K562 (cell line): ENCODE data around the gene PATE2. TPM values are rescaled to one million over a fixed set of nuclear protein-coding genes. Genes with fewer than 3 reads are reported as not detected.

Experiments
- ATAC-seq: fragments of 200-7000 bp; cut with Tn5 transposase; 3 replicates; pipeline ENCODE4 v1.9.1; 2020; ENCODE audit warnings: moderate library complexity
- BruUV-seq: library from RNA; stranded (reverse); fragments of 400-500 nt; replicated peaks from 2 replicates; lab custom pipeline; 2021; lab: Mats Ljungman, UMichigan
- CTCF ChIA-PET: fragments of 300-600 bp; formaldehyde crosslinking; extraction: SDS; loops from one replicate; lab custom pipeline; 2021; ENCODE audit warnings: low intra/inter-chr PET ratio; lab: Yijun Ruan, JAX
- POLR2A ChIA-PET: fragments of 300-600, 350-650 bp; sonication (Branson Sonifier 250); formaldehyde crosslinking; extraction: SDS; loops from one replicate; lab custom pipeline; 2021; ENCODE audit warnings: antibody characterized with exemption, inconsistent platforms; lab: Yijun Ruan, JAX
- DNase-seq, 4 experiments: peaks; one replicate each; pipeline versions ENCODE4 v3.0.0 to v3.0.0-alpha.2; 2011 to 2018; ENCODE audit warnings: low spot score in 3 of 4, mixed read lengths in 3 of 4; ENCODE audit errors: extremely low read depth in 1 of 4
- FAIRE-seq: peaks from 2 replicates; lab custom pipeline; 2011; peaks lifted over from hg19 to GRCh38; lab: Jason Lieb, UNC
- H2AFZ ChIP-seq: 2 replicates; pipeline ENCODE4 v1.6.0; 2011; ENCODE audit warnings: low read depth, low read length, control low read depth, inconsistent platforms
- H3K27ac ChIP-seq: fragments of 200-600 bp; 3 replicates; pipeline ENCODE4 v1.8.0; 2011; ENCODE audit warnings: low read depth, mild to moderate bottlenecking, control low read depth, inconsistent platforms, low read length, moderate library complexity, mixed read lengths; ENCODE audit errors: extremely low read depth
- H3K27me3 ChIP-seq, 2 experiments: fragments of 300-600 bp in 1 of 2; 2 replicates in 1 of 2; 3 replicates in 1 of 2; pipeline versions ENCODE4 v1.6.0 to v1.8.0; 2011; ENCODE audit warnings: inconsistent platforms in 2 of 2, low read length in 2 of 2, mild to moderate bottlenecking in 1 of 2, mixed read lengths in 1 of 2, moderate library complexity in 1 of 2; ENCODE audit not compliant: control insufficient read depth in 2 of 2, insufficient read depth in 2 of 2
- H3K36me3 ChIP-seq: fragments of 300-600 bp; 3 replicates; pipeline ENCODE4 v1.8.0; 2011; ENCODE audit warnings: mild to moderate bottlenecking, low read length, inconsistent platforms; ENCODE audit not compliant: control insufficient read depth, insufficient read depth
- H3K4me1 ChIP-seq, 2 experiments: fragments of 200-600 bp in 1 of 2; replicated peaks in 1 of 2; 2 replicates in 1 of 2; 3 replicates in 1 of 2; pipeline versions ENCODE4 v1.5.1 to v1.8.0; 2011; ENCODE audit warnings: inconsistent platforms in 2 of 2, low read length in 2 of 2, mild to moderate bottlenecking in 1 of 2, mixed read lengths in 1 of 2, moderate library complexity in 1 of 2; ENCODE audit not compliant: control insufficient read depth in 2 of 2, insufficient read depth in 2 of 2
- H3K4me2 ChIP-seq: 2 replicates; pipeline ENCODE4 v1.6.1; 2011; ENCODE audit warnings: low read length, control low read depth, inconsistent platforms, mixed read lengths; ENCODE audit not compliant: insufficient read depth
- H3K4me3 ChIP-seq: fragments of 200-600 bp; sonication (generic), shearing (Covaris generic); 2 replicates; pipeline ENCODE4 v1.5.1; 2016; ENCODE audit warnings: control low read depth, inconsistent platforms
- H3K79me2 ChIP-seq: fragments of 200-600 bp; 3 replicates; pipeline ENCODE4 v1.8.0; 2011; ENCODE audit warnings: low read length, inconsistent platforms; ENCODE audit not compliant: control insufficient read depth, insufficient read depth
- H3K9ac ChIP-seq, 2 experiments: 2 replicates each; pipeline versions ENCODE4 v1.6.0 to v1.6.1; 2011; ENCODE audit warnings: low read depth in 2 of 2, low read length in 2 of 2, control low read depth in 1 of 2, inconsistent platforms in 1 of 2, mild to moderate bottlenecking in 1 of 2, mixed read lengths in 1 of 2; ENCODE audit not compliant: insufficient read depth in 1 of 2
- H3K9me1 ChIP-seq: one replicate; pipeline ENCODE4 v1.6.0; 2011; ENCODE audit warnings: inconsistent platforms, mild to moderate bottlenecking, low read length, moderate library complexity; ENCODE audit not compliant: control insufficient read depth, insufficient read depth
- H3K9me3 ChIP-seq: replicated peaks from 2 replicates; pipeline ENCODE4 v1.5.1; 2011; ENCODE audit warnings: low read depth, low read length, inconsistent platforms; ENCODE audit not compliant: control insufficient read depth, insufficient read depth
- H4K20me1 ChIP-seq: replicated peaks from 2 replicates; pipeline ENCODE4 v1.6.1; 2011; ENCODE audit warnings: low read length, inconsistent platforms, mixed read lengths; ENCODE audit not compliant: control insufficient read depth, insufficient read depth
- KDM2B ChIP-seq: fragments of 250-450 bp; sonication (Bioruptor Pico); IDR thresholded peaks from 2 replicates; pipeline ENCODE4 v1.8.0; 2021; ENCODE audit warnings: mild to moderate bottlenecking, moderate library complexity
- WGBS: fragments of 100-300 bp; shearing (Covaris generic); methylation state at CpG from one replicate; pipeline ENCODE4 v1.1.6; 2016; ENCODE audit warnings: low coverage, mixed read lengths; ENCODE audit not compliant: insufficient coverage; ENCODE audit errors: missing lambda C conversion rate; 5-methylcytosine and 5-hydroxymethylcytosine counted together
- in situ Hi-C: fragments of 300-500 bp; cut with MboI; formaldehyde crosslinking; loops from 4 replicates; pipeline ENCODE4 v1.15.0; 2018; ENCODE audit warnings: inconsistent platforms, mixed read lengths
- intact Hi-C: fragments of 100-400 bp; cut with micrococcal nuclease; formaldehyde crosslinking; loops from 2 replicates; pipeline ENCODE4 v1.14.2; 2022
- polyA plus RNA-seq, 8 experiments: library from polyadenylated mRNA; depleted of rRNA in 4 of 8; stranded (reverse) in 5 of 8; unstranded in 3 of 8; fragments of >200 nt; fragmentation: Nextera tagmentation in 2 of 8; fragmentation: Illumina TruSeq in 1 of 8; extraction: Ambion mirVana in 2 of 8; extraction: Trizol in 1 of 8; gene quantifications; 2 replicates each; pipeline versions ENCODE4 v1.2.1 to v1.2.3, GENCODE V29; 2011 to 2014; ENCODE audit warnings: inconsistent platforms in 1 of 8, missing spikeins in 1 of 8
- total RNA-seq, 7 experiments: library from RNA; depleted of rRNA in 6 of 7; stranded (reverse); fragments of >200 nt in 6 of 7; fragmentation: Illumina TruSeq in 2 of 7; extraction: Trizol in 2 of 7; gene quantifications; 2 replicates each; pipeline versions ENCODE4 v1.2.1 to v1.2.3, GENCODE V29; 2011 to 2021; ENCODE audit warnings: low replicate concordance in 1 of 7

Gene PATE2
- total and polyA plus RNA-seq, 9 of the 15 experiments (the other 6 are each of a cell fraction or from before 2014, with no cell fraction given), result not detected

DNA sequence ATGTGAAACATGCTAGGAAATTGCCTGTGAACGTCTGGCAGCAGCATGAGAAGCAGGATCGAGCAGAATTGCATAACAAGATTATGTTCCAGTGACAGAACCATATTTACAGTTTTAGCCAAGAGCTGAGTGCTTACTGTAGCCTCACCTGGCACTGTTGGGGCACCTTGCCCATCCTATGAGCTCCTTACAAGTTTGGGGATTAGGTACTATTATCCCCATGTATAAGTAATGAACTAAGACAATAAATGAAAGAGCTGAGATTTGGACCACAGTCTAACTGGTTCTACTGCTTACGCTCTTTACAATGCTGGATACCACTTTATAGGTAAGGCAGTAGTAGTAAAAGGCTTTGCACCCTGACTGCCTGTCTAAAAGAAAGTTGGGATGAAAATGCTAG is 49.7 kb downstream of the PATE2 start:
- intact Hi-C loops, result loop anchor here (10.0 kb wide), 1 partner anchor 174 kb away; no protein-coding TSS in a partner anchor
- POLR2A ChIA-PET, result interaction anchor here (0.9 kb wide), 1 partner anchor 21 kb away, joined by 3 read pairs; no protein-coding TSS in a partner anchor

More for the DNA sequence above, 49.7 kb downstream of the PATE2 start:
- no peaks in the 10 kb centered on the region for H4K20me1 ChIP-seq
- no peaks in the 10 kb centered on the region for H3K36me3 ChIP-seq
- no peaks in the 10 kb centered on the region for H3K4me1 ChIP-seq
- TF ChIP-seq KDM2B, result no peak
- TF ChIP-seq, all 486 proteins: peak for 0
- H3K27ac ChIP-seq, result no peak overlapping the region
- FAIRE-seq (no peak), DNase-seq (no peak), ATAC-seq (no peak)
- in situ Hi-C loops, result no loop called here
- H2AFZ ChIP-seq, result no peak overlapping the region
- CTCF ChIA-PET, result no interaction called here
- no peak overlapping the region for H3K9ac ChIP-seq
- 0% methylated on average over 3 of the region's 3 CpGs for WGBS
- H3K9me3 ChIP-seq, result no peaks in the 10 kb centered on the region
- 0 out of 5 replicates have a peak, but pooled peaks cover 3 to 5% of the 10 kb centered on the region in 2 experiments for H3K27me3 ChIP-seq
- no peaks in the 10 kb centered on the region for H3K9me1 ChIP-seq
- H3K79me2 ChIP-seq, result no peaks in the 10 kb centered on the region
- no peak overlapping the region for H3K4me3 ChIP-seq
- BruUV-seq, result no TSS peak
- H3K4me2 ChIP-seq, result no peak overlapping the region

Other genes starting within 250 kb of the PATE2 start
Only the 7 nearest of the 11 such genes appear.
- not detected in 2 replicates for gene ACRV1, start 98.0 kb downstream of the PATE2 start, total RNA-seq (2014; rRNA removed)
- gene ACRV1, start 98.0 kb downstream of the PATE2 start, total RNA-seq (2014; rRNA removed; fragmentation: Illumina TruSeq; extraction: Trizol), result not detected in 2 replicates
- not detected in 2 replicates for gene ACRV1, start 98.0 kb downstream of the PATE2 start, total RNA-seq (2015; rRNA removed; fragmentation: Illumina TruSeq; extraction: Trizol)
- gene ACRV1, start 98.0 kb downstream of the PATE2 start, total RNA-seq (2021), result not detected in 2 replicates
- gene ACRV1, start 98.0 kb downstream of the PATE2 start, polyA plus RNA-seq (2011; rRNA removed), result not detected in 2 replicates
- gene ACRV1, start 98.0 kb downstream of the PATE2 start, polyA plus RNA-seq (2014; fragmentation: Illumina TruSeq; extraction: Trizol), result not detected in 2 replicates
- gene ACRV1, start 98.0 kb downstream of the PATE2 start, polyA plus RNA-seq (2014; fragmentation: Nextera tagmentation; extraction: Ambion mirVana), result under 1 TPM; 0.22 to 0.25 TPM
- gene ACRV1, start 98.0 kb downstream of the PATE2 start, polyA plus RNA-seq (2014; rRNA removed), result not detected in 2 replicates
- gene PATE1, start 32.5 kb downstream of the PATE2 start, total RNA-seq (2014; rRNA removed), result not detected in 2 replicates
- gene PATE1, start 32.5 kb downstream of the PATE2 start, total RNA-seq (2014; rRNA removed; fragmentation: Illumina TruSeq; extraction: Trizol), result not detected in 2 replicates
- gene PATE1, start 32.5 kb downstream of the PATE2 start, total RNA-seq (2015; rRNA removed; fragmentation: Illumina TruSeq; extraction: Trizol), result not detected in 2 replicates
- gene PATE1, start 32.5 kb downstream of the PATE2 start, total RNA-seq (2021), result not detected in 2 replicates
- not detected in 2 replicates for gene PATE1, start 32.5 kb downstream of the PATE2 start, polyA plus RNA-seq (2011; rRNA removed)
- gene PATE1, start 32.5 kb downstream of the PATE2 start, polyA plus RNA-seq (2014; fragmentation: Illumina TruSeq; extraction: Trizol), result not detected in 2 replicates
- not detected for gene PATE1, start 32.5 kb downstream of the PATE2 start, polyA plus RNA-seq (2014; fragmentation: Nextera tagmentation; extraction: Ambion mirVana)
- not detected in 2 replicates for gene PATE1, start 32.5 kb downstream of the PATE2 start, polyA plus RNA-seq (2014; rRNA removed)
- gene PATE3, start 9.3 kb upstream of the PATE2 start, total RNA-seq (2014; rRNA removed), result not detected in 2 replicates
- not detected in 2 replicates for gene PATE3, start 9.3 kb upstream of the PATE2 start, total RNA-seq (2014; rRNA removed; fragmentation: Illumina TruSeq; extraction: Trizol)
- gene PATE3, start 9.3 kb upstream of the PATE2 start, total RNA-seq (2015; rRNA removed; fragmentation: Illumina TruSeq; extraction: Trizol), result not detected in 2 replicates
- not detected in 2 replicates for gene PATE3, start 9.3 kb upstream of the PATE2 start, total RNA-seq (2021)
- gene PATE3, start 9.3 kb upstream of the PATE2 start, polyA plus RNA-seq (2011; rRNA removed), result not detected in 2 replicates
- not detected in 2 replicates for gene PATE3, start 9.3 kb upstream of the PATE2 start, polyA plus RNA-seq (2014; fragmentation: Illumina TruSeq; extraction: Trizol)
- gene PATE3, start 9.3 kb upstream of the PATE2 start, polyA plus RNA-seq (2014; fragmentation: Nextera tagmentation; extraction: Ambion mirVana), result not detected
- not detected in 2 replicates for gene PATE3, start 9.3 kb upstream of the PATE2 start, polyA plus RNA-seq (2014; rRNA removed)
- not detected in 2 replicates for gene PATE4, start 54.5 kb upstream of the PATE2 start, total RNA-seq (2014; rRNA removed)
- not detected in 2 replicates for gene PATE4, start 54.5 kb upstream of the PATE2 start, total RNA-seq (2014; rRNA removed; fragmentation: Illumina TruSeq; extraction: Trizol)
- not detected in 2 replicates for gene PATE4, start 54.5 kb upstream of the PATE2 start, total RNA-seq (2015; rRNA removed; fragmentation: Illumina TruSeq; extraction: Trizol)
- not detected in 2 replicates for gene PATE4, start 54.5 kb upstream of the PATE2 start, total RNA-seq (2021)
- gene PATE4, start 54.5 kb upstream of the PATE2 start, polyA plus RNA-seq (2011; rRNA removed), result not detected in 2 replicates
- not detected in 2 replicates for gene PATE4, start 54.5 kb upstream of the PATE2 start, polyA plus RNA-seq (2014; fragmentation: Illumina TruSeq; extraction: Trizol)
- gene PATE4, start 54.5 kb upstream of the PATE2 start, polyA plus RNA-seq (2014; fragmentation: Nextera tagmentation; extraction: Ambion mirVana), result not detected
- gene PATE4, start 54.5 kb upstream of the PATE2 start, polyA plus RNA-seq (2014; rRNA removed), result not detected in 2 replicates
- 3.3 and 3.8 TPM in 2 replicates for gene HYLS1, start 108.8 kb upstream of the PATE2 start, total RNA-seq (2014; rRNA removed)
- 4.8 and 5.7 TPM in 2 replicates for gene HYLS1, start 108.8 kb upstream of the PATE2 start, total RNA-seq (2014; rRNA removed; fragmentation: Illumina TruSeq; extraction: Trizol)
- gene HYLS1, start 108.8 kb upstream of the PATE2 start, total RNA-seq (2015; rRNA removed; fragmentation: Illumina TruSeq; extraction: Trizol), result 5.1 and 5.6 TPM in 2 replicates
- gene HYLS1, start 108.8 kb upstream of the PATE2 start, total RNA-seq (2021), result 2.7 and 3.6 TPM in 2 replicates
- gene HYLS1, start 108.8 kb upstream of the PATE2 start, polyA plus RNA-seq (2011; rRNA removed), result 1.1 and 3.2 TPM in 2 replicates
- 3.8 and 5.1 TPM in 2 replicates for gene HYLS1, start 108.8 kb upstream of the PATE2 start, polyA plus RNA-seq (2014; fragmentation: Illumina TruSeq; extraction: Trizol)
- 1 to 10 TPM; 7.4 to 8.2 TPM for gene HYLS1, start 108.8 kb upstream of the PATE2 start, polyA plus RNA-seq (2014; fragmentation: Nextera tagmentation; extraction: Ambion mirVana)
- gene HYLS1, start 108.8 kb upstream of the PATE2 start, polyA plus RNA-seq (2014; rRNA removed), result 3.2 and 4.6 TPM in 2 replicates
- gene PUS3, start 124.4 kb upstream of the PATE2 start, total RNA-seq (2014; rRNA removed), result 16.4 and 18.4 TPM in 2 replicates
- 40.6 and 46.2 TPM in 2 replicates for gene PUS3, start 124.4 kb upstream of the PATE2 start, total RNA-seq (2014; rRNA removed; fragmentation: Illumina TruSeq; extraction: Trizol)
- 28.4 and 35.9 TPM in 2 replicates for gene PUS3, start 124.4 kb upstream of the PATE2 start, total RNA-seq (2015; rRNA removed; fragmentation: Illumina TruSeq; extraction: Trizol)
- 19.1 and 22.5 TPM in 2 replicates for gene PUS3, start 124.4 kb upstream of the PATE2 start, total RNA-seq (2021)
- 7.8 and 16.5 TPM in 2 replicates for gene PUS3, start 124.4 kb upstream of the PATE2 start, polyA plus RNA-seq (2011; rRNA removed)
- 25.9 and 39.0 TPM in 2 replicates for gene PUS3, start 124.4 kb upstream of the PATE2 start, polyA plus RNA-seq (2014; fragmentation: Illumina TruSeq; extraction: Trizol)
- gene PUS3, start 124.4 kb upstream of the PATE2 start, polyA plus RNA-seq (2014; fragmentation: Nextera tagmentation; extraction: Ambion mirVana), result 10 to 100 TPM; 39.6 to 49.2 TPM
- gene PUS3, start 124.4 kb upstream of the PATE2 start, polyA plus RNA-seq (2014; rRNA removed), result 15.6 and 25.4 TPM in 2 replicates
- gene DDX25, start 125.7 kb upstream of the PATE2 start, total RNA-seq (2014; rRNA removed), result not detected in 2 replicates
- gene DDX25, start 125.7 kb upstream of the PATE2 start, total RNA-seq (2014; rRNA removed; fragmentation: Illumina TruSeq; extraction: Trizol), result not detected in 2 replicates
- gene DDX25, start 125.7 kb upstream of the PATE2 start, total RNA-seq (2015; rRNA removed; fragmentation: Illumina TruSeq; extraction: Trizol), result not detected in 2 replicates
- not detected in 2 replicates for gene DDX25, start 125.7 kb upstream of the PATE2 start, total RNA-seq (2021)
- gene DDX25, start 125.7 kb upstream of the PATE2 start, polyA plus RNA-seq (2011; rRNA removed), result not detected in 2 replicates
- gene DDX25, start 125.7 kb upstream of the PATE2 start, polyA plus RNA-seq (2014; fragmentation: Illumina TruSeq; extraction: Trizol), result not detected in 2 replicates
- gene DDX25, start 125.7 kb upstream of the PATE2 start, polyA plus RNA-seq (2014; fragmentation: Nextera tagmentation; extraction: Ambion mirVana), result not detected
- gene DDX25, start 125.7 kb upstream of the PATE2 start, polyA plus RNA-seq (2014; rRNA removed), result not detected in 2 replicates